Epithelial cell of proximal tubule (primary cell): ENCODE data around the gene TECPR1. TPM values are rescaled to one million over a fixed set of nuclear protein-coding genes. Genes with fewer than 3 reads are reported as not detected.

Source experiments
- DNase-seq: peaks from one replicate; pipeline ENCODE4 v3.0.0-alpha.2; 2011; ENCODE audit warnings: low read depth
- H3K4me3 ChIP-seq: 2 replicates; pipeline ENCODE4 v1.5.1; 2011; ENCODE audit warnings: low read depth, mild to moderate bottlenecking, low read length
- CTCF ChIP-seq: conservative IDR thresholded peaks from 2 replicates; pipeline ENCODE4 v1.5.1; 2012; ENCODE audit warnings: low read depth, mild to moderate bottlenecking, low read length
- total RNA-seq: library from RNA; depleted of rRNA; stranded (reverse); fragments of >200 nt; gene quantifications from 2 replicates; pipeline ENCODE4 v1.2.3, GENCODE V29; 2015

Gene TECPR1
- total RNA-seq, 1 donor from 2014 or later = 16.7 TPM

GRCh38 chr7:98165827-98166667, 86.0 kb downstream of the TECPR1 start:
- DNase-seq = no peak
- no peak overlapping the region for H3K4me3 ChIP-seq
- TF ChIP-seq CTCF = peak; percentile 88

Other genes starting within 250 kb of the TECPR1 start
- gene LMTK2, start 145.4 kb downstream of the TECPR1 start, total RNA-seq = 8.7 and 10.6 TPM in 2 replicates
- gene BHLHA15, start 40.8 kb downstream of the TECPR1 start, total RNA-seq = 1.8 and 2.7 TPM in 2 replicates
- 20.0 and 41.9 TPM in 2 replicates for gene BRI3, start 29.5 kb upstream of the TECPR1 start, total RNA-seq
- gene BAIAP2L1, start 148.9 kb upstream of the TECPR1 start, total RNA-seq = 25.3 and 46.8 TPM in 2 replicates